ENCODE data around the gene UPF1. TPM values are rescaled to one million over a fixed set of nuclear protein-coding genes. Genes with fewer than 3 reads are reported as not detected.
A peak's percentile ranks its signal among the peaks of the same experiment; 100 is the strongest.

The UPF1 gene
- total and polyA plus RNA-seq, 12 donors = 27.6 to 141 (median 72.3) TPM

GRCh38 chr19:18784786-18785120 is 47.0 kb upstream of the UPF1 start:
- Histone ChIP-seq H3K27me3 (peaks cover 39% of the 10 kb centered on the region), H3K36me3 (replicated peaks in 1 of 2) (no peaks in the 10 kb centered on the region), H3K4me3 (no peak overlapping the region), H3K27ac (no peak overlapping the region), H3K4me1 (replicated peaks in 1 of 2) (peaks cover 0 to 8% of the 10 kb centered on the region in 2 donors), H3K9me3 (replicated peaks in 1 of 3) (no peaks in the 10 kb centered on the region)
- intact Hi-C loops (cut with DNase I) = no loop called here
- DNase-seq = no peak
- TF ChIP-seq POLR2A (IDR thresholded peaks at IDR 0.05) (no peak), CTCF (IDR thresholded peaks at IDR 0.05) (no peak)
- WGBS, 4 donors = 69 to 78% (median 74%) methylated on average over 13 to 16 of the region's 16 CpGs

- Histone ChIP-seq H3K4me1 (replicated peaks in 1 of 2) (peaks cover 3 to 13% of the 10 kb centered on the region in 2 donors), H3K36me3 (replicated peaks in 1 of 2) (no peaks in the 10 kb centered on the region), H3K27ac (no peak overlapping the region), H3K27me3 (peaks cover 46% of the 10 kb centered on the region), H3K9me3 (replicated peaks in 1 of 3) (no peaks in the 10 kb centered on the region), H3K4me3 (peak overlapping the region in 1 of 4 donors; percentile 28)
- intact Hi-C loops (cut with DNase I) = no loop called here
- 10 to 17% (median 12%) methylated on average over 12 to 65 of the region's 65 CpGs for WGBS, 4 donors
- TF ChIP-seq POLR2A (IDR thresholded peaks at IDR 0.05) = no peak
- TF ChIP-seq CTCF (IDR thresholded peaks at IDR 0.05) = no peak
- peak in 6 of 7 donors; percentile 44 to 85 (median 69) for DNase-seq
Observed at GRCh38 chr19:18785179-18786124, 46.3 kb upstream of the UPF1 start.

GRCh38 chr19:18788529-18789421 is 43.0 kb upstream of the UPF1 start:
- Histone ChIP-seq H3K36me3 (replicated peaks in 1 of 2) (no peaks in the 10 kb centered on the region), H3K4me1 (replicated peaks in 1 of 2) (peaks cover 3 to 13% of the 10 kb centered on the region in 2 donors), H3K4me3 (no peak overlapping the region), H3K27me3 (peaks cover 54% of the 10 kb centered on the region), H3K27ac (no peak overlapping the region), H3K9me3 (replicated peaks in 1 of 3) (no peaks in the 10 kb centered on the region)
- TF ChIP-seq CTCF (IDR thresholded peaks at IDR 0.05) = no peak
- TF ChIP-seq POLR2A (IDR thresholded peaks at IDR 0.05) = no peak
- DNase-seq = no peak
- WGBS, 4 donors = 1 to 3% (median 2%) methylated on average over 17 to 68 of the region's 68 CpGs
- intact Hi-C loops (cut with DNase I) = no loop called here

- 0 to 4% (median 2%) methylated on average over 12 to 38 of the region's 38 CpGs for WGBS, 4 donors
- intact Hi-C loops (cut with DNase I) = no loop called here
- H3K36me3 ChIP-seq (replicated peaks in 1 of 2) = no peaks in the 10 kb centered on the region
- H3K4me1 ChIP-seq (replicated peaks in 1 of 2) = peaks cover 3 to 13% of the 10 kb centered on the region in 2 donors
- TF ChIP-seq POLR2A (IDR thresholded peaks at IDR 0.05) (no peak), CTCF (IDR thresholded peaks at IDR 0.05) (no peak)
- peaks cover 54% of the 10 kb centered on the region for H3K27me3 ChIP-seq
- no peaks in the 10 kb centered on the region for H3K9me3 ChIP-seq (replicated peaks in 1 of 3)
- H3K27ac ChIP-seq = no peak overlapping the region
- peak overlapping the region in 1 of 4 donors; percentile 32 for H3K4me3 ChIP-seq
- DNase-seq = no peak
Observed at GRCh38 chr19:18789422-18789869, 42.3 kb upstream of the UPF1 start.

Measured in adrenal gland (tissue), 12 donors.